GM12878 (cell line): ENCODE results near the gene PANX2. TPM values are rescaled to one million over a fixed set of nuclear protein-coding genes. Genes with fewer than 3 reads are reported as not detected.

Experiments used
- ATAC-seq: fragments of 200-7000 bp; cut with Tn5 transposase; 3 replicates; pipeline ENCODE4 v1.9.1; 2020; ENCODE audit warnings: mild to moderate bottlenecking, moderate library complexity
- BruUV-seq: library from RNA; stranded (reverse); fragments of 400-500 nt; replicated peaks from 2 replicates; lab custom pipeline; 2021; lab: Mats Ljungman, UMichigan
- CTCF ChIA-PET: fragments of 300-600 bp; sonication (Branson Sonifier 250); formaldehyde crosslinking; extraction: SDS; loops from one replicate; lab custom pipeline; 2021; ENCODE audit warnings: inconsistent platforms; lab: Yijun Ruan, JAX
- POLR2A ChIA-PET: fragments of 350-600 bp; formaldehyde crosslinking; extraction: SDS; loops from one replicate; lab custom pipeline; 2021; ENCODE audit warnings: inconsistent platforms; lab: Charles Lee
- RAD21 ChIA-PET: fragments of 300-600 bp; sonication (Branson Sonifier 250); formaldehyde crosslinking; loops from one replicate; lab custom pipeline; 2023; ENCODE audit warnings: antibody characterized with exemption; ENCODE audit not compliant: unreplicated experiment; lab: Charles Lee
- SMC1A ChIA-PET: fragments of 300-600 bp; sonication (Branson Sonifier 250); formaldehyde crosslinking; loops from one replicate; lab custom pipeline; 2023; ENCODE audit not compliant: unreplicated experiment, uncharacterized antibody; lab: Charles Lee
- DNase-seq: peaks from one replicate; pipeline ENCODE4 v3.0.0-alpha.2; 2011; ENCODE audit warnings: low read depth, low spot score
- FAIRE-seq: peaks from 3 replicates; lab custom pipeline; 2011; peaks lifted over from hg19 to GRCh38; lab: Jason Lieb, UNC
- H2AFZ ChIP-seq: 2 replicates; pipeline ENCODE4 v1.6.0; 2011; ENCODE audit warnings: low read depth, low read length, control low read depth; ENCODE audit not compliant: control insufficient read depth
- H3K27ac ChIP-seq: 2 replicates; pipeline ENCODE4 v1.5.1; 2011; ENCODE audit warnings: control low read depth; ENCODE audit not compliant: control insufficient read depth, insufficient read depth
- H3K27me3 ChIP-seq, 2 experiments: replicated peaks in 1 of 2; 2 replicates each; pipeline versions ENCODE4 v1.6.0 to v1.6.1; 2011; ENCODE audit warnings: low read length in 1 of 2; ENCODE audit not compliant: control insufficient read depth in 2 of 2, insufficient read depth in 2 of 2
- H3K36me3 ChIP-seq, 2 experiments: 2 replicates each; pipeline ENCODE4 v1.5.1; 2011; ENCODE audit warnings: low read length in 1 of 2; ENCODE audit not compliant: control insufficient read depth in 2 of 2, insufficient read depth in 2 of 2
- H3K4me1 ChIP-seq: 2 replicates; pipeline ENCODE4 v1.6.1; 2011; ENCODE audit warnings: mild to moderate bottlenecking, low read length, moderate library complexity, mixed read lengths; ENCODE audit not compliant: control insufficient read depth, insufficient read depth
- H3K4me2 ChIP-seq: 2 replicates; pipeline ENCODE4 v1.6.0; 2011; ENCODE audit warnings: control low read depth; ENCODE audit not compliant: control insufficient read depth, insufficient read depth
- H3K4me3 ChIP-seq: fragments of 200-600 bp; sonication (generic); 2 replicates; pipeline ENCODE4 v1.5.1; 2016
- H3K79me2 ChIP-seq: 2 replicates; pipeline ENCODE4 v1.6.0; 2011; ENCODE audit warnings: low read length; ENCODE audit not compliant: control insufficient read depth, insufficient read depth
- H3K9ac ChIP-seq: 2 replicates; pipeline ENCODE4 v1.8.0; 2011; ENCODE audit warnings: low read length, control low read depth, mixed read lengths; ENCODE audit not compliant: control insufficient read depth, insufficient read depth
- H3K9me3 ChIP-seq: replicated peaks from 3 replicates; pipeline ENCODE4 v1.5.1; 2011; ENCODE audit warnings: mild to moderate bottlenecking, low read length; ENCODE audit not compliant: control insufficient read depth, insufficient read depth
- H4K20me1 ChIP-seq: 2 replicates; pipeline ENCODE4 v1.6.0; 2011; ENCODE audit not compliant: control insufficient read depth, insufficient read depth
- CHD4 ChIP-seq: fragments of 200-600 bp; sonication (generic); IDR thresholded peaks from 2 replicates; pipeline ENCODE4 v1.6.1; 2016; ENCODE audit warnings: mild to moderate bottlenecking
- ELK1 ChIP-seq: IDR thresholded peaks from 2 replicates; pipeline ENCODE4 v1.6.1; 2012; ENCODE audit warnings: low read depth, low read length, improper control_type of control experiment
- FOS ChIP-seq: IDR thresholded peaks from 3 replicates; pipeline ENCODE4 v1.6.1; 2011; ENCODE audit warnings: borderline replicate concordance; ENCODE audit not compliant: insufficient read length; ENCODE audit errors: extremely low read depth
- GATAD2B ChIP-seq: fragments of 450-650 bp; conservative IDR thresholded peaks from 2 replicates; pipeline ENCODE4 v1.6.1; 2017; ENCODE audit warnings: low read depth, mild to moderate bottlenecking, moderate library complexity
- JUNB ChIP-seq: IDR thresholded peaks from 2 replicates; pipeline ENCODE4 v1.6.1; 2016; ENCODE audit warnings: antibody characterized with exemption, mild to moderate bottlenecking
- NRF1 ChIP-seq: conservative IDR thresholded peaks from 2 replicates; pipeline ENCODE4 v1.6.1; 2011; ENCODE audit warnings: mild to moderate bottlenecking, low read depth, low read length, improper control_type of control experiment
- PAX8 ChIP-seq: fragments of 450-650 bp; IDR thresholded peaks from 2 replicates; pipeline ENCODE4 v1.6.1; 2017; ENCODE audit warnings: mild to moderate bottlenecking, moderate library complexity
- POLR2A ChIP-seq: IDR thresholded peaks from 2 replicates; pipeline ENCODE4 v1.6.1; 2011; ENCODE audit warnings: low read depth, mild to moderate bottlenecking, low read length
- POLR2AphosphoS5 ChIP-seq: IDR thresholded peaks from 2 replicates; pipeline ENCODE4 v1.6.1; 2011; ENCODE audit warnings: mild to moderate bottlenecking, low read length, inconsistent platforms
- SIX5 ChIP-seq: IDR thresholded peaks from 2 replicates; pipeline ENCODE4 v1.6.1; 2011; ENCODE audit warnings: mild to moderate bottlenecking, low read depth, low read length, moderate library complexity; ENCODE audit not compliant: severe bottlenecking
- YBX1 ChIP-seq: fragments of 450-650 bp; IDR thresholded peaks from 2 replicates; pipeline ENCODE4 v1.6.1; 2016; ENCODE audit warnings: antibody characterized with exemption
- WGBS: methylation state at CpG from one replicate; pipeline ENCODE4 v1.1.6; 2016; ENCODE audit warnings: low lambda C conversion rate; ENCODE audit not compliant: insufficient replicate concordance, insufficient coverage; ENCODE audit errors: missing lambda C conversion rate; 5-methylcytosine and 5-hydroxymethylcytosine counted together
- in situ Hi-C: fragments of 300-500 bp; cut with MboI; formaldehyde crosslinking; loops from 9 replicates; pipeline ENCODE4 v1.14.3; 2018; ENCODE audit warnings: mixed read lengths
- intact Hi-C: fragments of 100-400 bp; cut with micrococcal nuclease; formaldehyde crosslinking; loops from one replicate; pipeline ENCODE4 v1.14.2; 2022; ENCODE audit not compliant: unreplicated experiment
- polyA plus RNA-seq, 11 experiments: library from polyadenylated mRNA; depleted of rRNA in 4 of 11; unstranded in 6 of 11; stranded (reverse) in 5 of 11; fragments of >200 nt; fragmentation: Nextera tagmentation in 4 of 11; fragmentation: Illumina TruSeq in 1 of 11; extraction: Ambion mirVana in 4 of 11; extraction: Trizol in 1 of 11; gene quantifications; 1 replicate in 1 of 11; 2 replicates in 10 of 11; pipeline versions ENCODE4 v1.2.1 to v1.2.3, GENCODE V29; 2011 to 2016; ENCODE audit warnings: inconsistent platforms in 2 of 11, missing spikeins in 2 of 11, low read depth in 1 of 11
- total RNA-seq, 4 experiments: library from RNA; depleted of rRNA in 3 of 4; stranded (reverse); fragments of >200 nt in 3 of 4; fragmentation: Illumina TruSeq in 1 of 4; extraction: Trizol in 1 of 4; gene quantifications; 2 replicates each; pipeline versions ENCODE4 v1.2.1 to v1.2.3, GENCODE V29; 2013 to 2021
- TF ChIP-seq, protein P1 (sequence below): fragments of 450-650 bp; IDR thresholded peaks from 2 replicates; pipeline ENCODE4 v1.6.1; 2017; ENCODE audit warnings: antibody characterized with exemption, mild to moderate bottlenecking, moderate library complexity

The PANX2 gene
- total and polyA plus RNA-seq, 10 of the 15 experiments (the other 5 are each of a cell fraction or from before 2014, with no cell fraction given), result 0.04 to 0.44 (median 0.17) TPM; not detected in 5

DNA sequence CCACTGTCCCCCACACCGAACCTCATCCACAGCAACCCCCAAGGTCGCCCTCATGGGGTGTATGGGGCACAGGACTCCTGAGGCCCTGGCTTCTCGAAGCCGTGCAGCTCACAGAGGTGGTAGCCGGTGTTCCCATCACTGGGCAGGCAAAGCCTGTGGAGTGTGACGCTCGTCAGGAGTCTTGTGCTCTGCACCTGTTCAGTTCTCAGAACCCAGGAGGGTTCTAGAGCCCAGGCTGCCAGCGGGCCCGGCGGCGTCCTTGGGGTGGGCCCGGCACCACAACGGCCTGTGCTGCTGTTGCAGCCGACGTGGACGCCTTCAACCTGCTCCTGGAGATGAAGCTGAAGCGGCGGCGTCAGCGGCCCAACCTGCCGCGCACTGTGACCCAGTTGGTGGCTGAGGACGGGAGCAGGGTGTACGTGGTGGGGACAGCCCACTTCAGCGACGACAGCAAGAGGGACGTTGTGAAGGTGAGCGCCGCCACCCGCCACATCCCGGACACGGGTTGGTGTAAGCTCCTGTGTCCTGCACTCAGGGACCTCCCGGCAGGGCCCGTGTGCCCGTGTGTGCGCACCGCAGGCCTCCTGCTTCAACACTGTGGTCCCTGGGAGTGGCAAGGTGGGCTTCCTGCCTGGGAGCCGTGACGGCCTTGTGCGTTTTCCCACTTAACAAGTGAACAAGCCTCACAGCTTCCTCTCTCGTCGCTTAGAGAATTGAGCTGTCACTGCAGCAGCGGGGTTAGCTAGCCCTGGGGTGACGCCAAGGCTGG, 23.7 kb downstream of the PANX2 start:
- Histone ChIP-seq H3K9ac (no peak overlapping the region), H3K9me3 (no peaks in the 10 kb centered on the region), H3K4me3 (no peak overlapping the region), H3K36me3 (peaks cover 0 to 43% of the 10 kb centered on the region in 2 experiments; a peak in 3 of 4 replicates), H3K4me1 (peaks cover 52% of the 10 kb centered on the region), H3K4me2 (peak overlapping the region; percentile 32), H3K27ac (peak overlapping the region; percentile 61), H3K79me2 (peaks cover 43% of the 10 kb centered on the region), H2AFZ (no peak overlapping the region), H3K27me3 (no peaks in the 10 kb centered on the region), H4K20me1 (no peaks in the 10 kb centered on the region)
- DNase-seq (no peak), FAIRE-seq (no peak), ATAC-seq (no peak)
- ChIA-PET SMC1A (no interaction called here), CTCF (no interaction called here), RAD21 (interaction anchor here (0.6 kb wide), 1 partner anchor 364 kb away, joined by 3 read pairs; no protein-coding TSS in a partner anchor), POLR2A (interaction anchor here (0.9 kb wide), 1 partner anchor 111 kb away, joined by 3 read pairs; no protein-coding TSS in a partner anchor)
- in situ Hi-C loops, result no loop called here
- BruUV-seq, result no TSS peak
- TF ChIP-seq GATAD2B (0 out of 2 replicates have a peak, but pooled peaks have one; percentile 8), POLR2AphosphoS5 (no peak; the same call in 1 of the 2 replicates)
- intact Hi-C loops, result loop anchor here (10.0 kb wide), 1 partner anchor 259 kb away; no protein-coding TSS in a partner anchor
- 78% methylated on average over 37 of the region's 44 CpGs for WGBS

- Histone ChIP-seq H3K36me3 (peaks cover 0 to 45% of the 10 kb centered on the region in 2 experiments; a peak in 3 of 4 replicates), H3K79me2 (peaks cover 29% of the 10 kb centered on the region), H3K27ac (0 out of 2 replicates have a peak overlapping the region, but pooled peaks have one; percentile 7), H3K4me2 (no peak overlapping the region), H3K4me1 (peaks cover 43% of the 10 kb centered on the region), H4K20me1 (no peaks in the 10 kb centered on the region), H3K9ac (no peak overlapping the region), H3K9me3 (no peaks in the 10 kb centered on the region), H3K27me3 (no peaks in the 10 kb centered on the region), H2AFZ (no peak overlapping the region), H3K4me3 (no peak overlapping the region)
- intact Hi-C loops (loop anchor here (10.0 kb wide), 1 partner anchor 261 kb away; no protein-coding TSS in a partner anchor), in situ Hi-C loops (no loop called here)
- FAIRE-seq (no peak), DNase-seq (no peak), ATAC-seq (no peak)
- POLR2A ChIA-PET, result no interaction called here
- WGBS, result 85% methylated on average over 8 of the region's 18 CpGs
- BruUV-seq, result no TSS peak
- SMC1A ChIA-PET, result no interaction called here
- CTCF ChIA-PET, result interaction anchor here (1.2 kb wide), 1 partner anchor 23 kb away, joined by 3 read pairs; no protein-coding TSS in a partner anchor
- RAD21 ChIA-PET, result interaction anchor here (1.5 kb wide), 1 partner anchor 9 kb away, joined by 3 read pairs; no protein-coding TSS in a partner anchor
- TF ChIP-seq ELK1 (no peak), FOS (no peak), PAX8 (no peak), CHD4 (no peak), POLR2A (peak; percentile 27; the same call in 1 of the 2 replicates), POLR2AphosphoS5 (peak; percentile 19; the same call in 1 of the 2 replicates), YBX1 (no peak), JUNB (no peak), SIX5 (no peak), NRF1 (no peak)
- TF ChIP-seq, protein P1, sequence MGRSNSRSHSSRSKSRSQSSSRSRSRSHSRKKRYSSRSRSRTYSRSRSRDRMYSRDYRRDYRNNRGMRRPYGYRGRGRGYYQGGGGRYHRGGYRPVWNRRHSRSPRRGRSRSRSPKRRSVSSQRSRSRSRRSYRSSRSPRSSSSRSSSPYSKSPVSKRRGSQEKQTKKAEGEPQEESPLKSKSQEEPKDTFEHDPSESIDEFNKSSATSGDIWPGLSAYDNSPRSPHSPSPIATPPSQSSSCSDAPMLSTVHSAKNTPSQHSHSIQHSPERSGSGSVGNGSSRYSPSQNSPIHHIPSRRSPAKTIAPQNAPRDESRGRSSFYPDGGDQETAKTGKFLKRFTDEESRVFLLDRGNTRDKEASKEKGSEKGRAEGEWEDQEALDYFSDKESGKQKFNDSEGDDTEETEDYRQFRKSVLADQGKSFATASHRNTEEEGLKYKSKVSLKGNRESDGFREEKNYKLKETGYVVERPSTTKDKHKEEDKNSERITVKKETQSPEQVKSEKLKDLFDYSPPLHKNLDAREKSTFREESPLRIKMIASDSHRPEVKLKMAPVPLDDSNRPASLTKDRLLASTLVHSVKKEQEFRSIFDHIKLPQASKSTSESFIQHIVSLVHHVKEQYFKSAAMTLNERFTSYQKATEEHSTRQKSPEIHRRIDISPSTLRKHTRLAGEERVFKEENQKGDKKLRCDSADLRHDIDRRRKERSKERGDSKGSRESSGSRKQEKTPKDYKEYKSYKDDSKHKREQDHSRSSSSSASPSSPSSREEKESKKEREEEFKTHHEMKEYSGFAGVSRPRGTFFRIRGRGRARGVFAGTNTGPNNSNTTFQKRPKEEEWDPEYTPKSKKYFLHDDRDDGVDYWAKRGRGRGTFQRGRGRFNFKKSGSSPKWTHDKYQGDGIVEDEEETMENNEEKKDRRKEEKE, result no peak
These were observed 25.7 kb downstream of the PANX2 start for GRCh38 chr22:50196256-50196655.
